Neural progenitor cell (in vitro differentiated cells): ENCODE data around the gene MYLIP. TPM values are rescaled to one million over a fixed set of nuclear protein-coding genes. Genes with fewer than 3 reads are reported as not detected.
A peak's percentile ranks its signal among the peaks of the same experiment; 100 is the strongest.

Experiments used
- DNase-seq: peaks from one replicate; pipeline ENCODE4 v3.0.0-alpha.2; 2016; ENCODE audit warnings: low spot score
- H2AFZ ChIP-seq: fragments of 200-600 bp; sonication (generic); replicated peaks from 2 replicates; pipeline ENCODE4 v1.6.1; 2016; ENCODE audit warnings: antibody characterized with exemption
- H3F3A ChIP-seq: fragments of 200-600 bp; sonication (generic); 2 replicates; pipeline ENCODE4 v1.6.1; 2016; ENCODE audit warnings: antibody characterized with exemption, low read depth
- H3K27ac ChIP-seq: fragments of 200-600 bp; sonication (generic); 2 replicates; pipeline ENCODE4 v1.5.1; 2016; ENCODE audit warnings: mild to moderate bottlenecking
- H3K27me3 ChIP-seq: fragments of 200-600 bp; sonication (generic); 2 replicates; pipeline ENCODE4 v1.6.1; 2016; ENCODE audit warnings: mild to moderate bottlenecking, moderate library complexity
- H3K36me3 ChIP-seq: fragments of 200-600 bp; sonication (generic); 2 replicates; pipeline ENCODE4 v1.5.1; 2016
- H3K4me1 ChIP-seq: fragments of 200-600 bp; sonication (generic); 2 replicates; pipeline ENCODE4 v1.6.1; 2016; ENCODE audit warnings: mixed run types
- H3K4me2 ChIP-seq: fragments of 200-600 bp; sonication (generic); 2 replicates; pipeline ENCODE4 v1.6.1; 2016
- H3K4me3 ChIP-seq: fragments of 200-600 bp; sonication (generic); 2 replicates; pipeline ENCODE4 v1.5.1; 2016
- H3K79me2 ChIP-seq: fragments of 200-600 bp; sonication (generic); 2 replicates; pipeline ENCODE4 v1.6.1; 2016; ENCODE audit warnings: low read depth
- H3K9ac ChIP-seq: fragments of 200-600 bp; sonication (generic); 2 replicates; pipeline ENCODE4 v1.6.1; 2016
- H3K9me3 ChIP-seq: fragments of 200-600 bp; sonication (generic); 2 replicates; pipeline ENCODE4 v1.5.1; 2016; ENCODE audit warnings: low read depth
- H4K20me1 ChIP-seq: fragments of 200-600 bp; sonication (generic); 2 replicates; pipeline ENCODE4 v1.6.1; 2016; ENCODE audit warnings: low read depth
- H3K27ac Mint-ChIP-seq: 3 replicates; pipeline ENCODE4 v1.8.0; 2021; ENCODE audit warnings: mixed read lengths
- H3K27me3 Mint-ChIP-seq: 2 replicates; pipeline ENCODE4 v1.8.0; 2022; ENCODE audit warnings: low read depth, mild to moderate bottlenecking, inconsistent platforms, moderate library complexity, mixed read lengths; ENCODE audit not compliant: insufficient read depth
- H3K36me3 Mint-ChIP-seq: 3 replicates; pipeline ENCODE4 v1.8.0; 2021; ENCODE audit warnings: mixed read lengths
- H3K4me1 Mint-ChIP-seq: 3 replicates; pipeline ENCODE4 v1.8.0; 2021; ENCODE audit warnings: mixed read lengths
- H3K4me3 Mint-ChIP-seq: 3 replicates; pipeline ENCODE4 v1.8.0; 2021; ENCODE audit warnings: mild to moderate bottlenecking, moderate library complexity, mixed read lengths
- H3K9me3 Mint-ChIP-seq: 3 replicates; pipeline ENCODE4 v1.8.0; 2020; ENCODE audit warnings: mixed read lengths
- CTCF ChIP-seq: fragments of 200-600 bp; sonication (generic); IDR thresholded peaks from 2 replicates; pipeline ENCODE4 v1.5.1; 2017; ENCODE audit warnings: antibody characterized with exemption, mild to moderate bottlenecking
- EZH2 ChIP-seq: fragments of 200-600 bp; sonication (generic); IDR thresholded peaks from 2 replicates; pipeline ENCODE4 v1.6.1; 2017; ENCODE audit warnings: antibody characterized with exemption, mild to moderate bottlenecking, moderate library complexity
- EZH2phosphoT487 ChIP-seq: fragments of 200-600 bp; sonication (generic); IDR thresholded peaks from 2 replicates; pipeline ENCODE4 v1.6.1; 2017; ENCODE audit warnings: antibody characterized with exemption
- total RNA-seq: library from RNA; depleted of rRNA; stranded (reverse); fragments of >200 nt; gene quantifications from 2 replicates; pipeline ENCODE4 v1.2.3, GENCODE V29; 2015; ENCODE audit warnings: low replicate concordance

Gene MYLIP
- total RNA-seq, 1 donor from 2014 or later, result 8.2 TPM

GRCh38 chr6:16132909-16133308 lies 4.0 kb downstream of the MYLIP start:
- Mint-ChIP-seq H3K27me3 (peaks cover 3% of the 10 kb centered on the region), H3K27ac (no peak overlapping the region), H3K4me3 (no peak overlapping the region), H3K9me3 (no peaks in the 10 kb centered on the region), H3K4me1 (peaks cover 30% of the 10 kb centered on the region), H3K36me3 (peaks cover 2% of the 10 kb centered on the region)
- peaks cover 60% of the 10 kb centered on the region for H3K79me2 ChIP-seq
- H3F3A ChIP-seq, result peaks cover 11% of the 10 kb centered on the region
- peaks cover 32% of the 10 kb centered on the region for H4K20me1 ChIP-seq
- peaks cover 10% of the 10 kb centered on the region for H3K27me3 ChIP-seq
- peaks cover 18% of the 10 kb centered on the region for H3K4me1 ChIP-seq
- no peak for DNase-seq
- H3K9ac ChIP-seq, result no peak overlapping the region
- no peaks in the 10 kb centered on the region for H3K36me3 ChIP-seq
- no peak overlapping the region for H3K4me3 ChIP-seq
- H3K27ac ChIP-seq, result no peak overlapping the region
- no peak for TF ChIP-seq CTCF
- TF ChIP-seq EZH2, result no peak
- TF ChIP-seq EZH2phosphoT487, result no peak
- H3K9me3 ChIP-seq, result no peaks in the 10 kb centered on the region
- H3K4me2 ChIP-seq, result no peak overlapping the region
- no peak overlapping the region for H2AFZ ChIP-seq

- H3F3A ChIP-seq, result peaks cover 11% of the 10 kb centered on the region
- Mint-ChIP-seq H3K4me3 (no peak overlapping the region), H3K9me3 (no peaks in the 10 kb centered on the region), H3K4me1 (peaks cover 33% of the 10 kb centered on the region), H3K36me3 (peaks cover 2% of the 10 kb centered on the region), H3K27me3 (peaks cover 3% of the 10 kb centered on the region), H3K27ac (peak overlapping the region; percentile 7)
- H3K9ac ChIP-seq, result no peak overlapping the region
- peaks cover 10% of the 10 kb centered on the region for H3K27me3 ChIP-seq
- peaks cover 63% of the 10 kb centered on the region for H3K79me2 ChIP-seq
- no peak for DNase-seq
- no peak overlapping the region for H3K4me3 ChIP-seq
- H3K4me2 ChIP-seq, result no peak overlapping the region
- H3K4me1 ChIP-seq, result peaks cover 18% of the 10 kb centered on the region
- no peaks in the 10 kb centered on the region for H3K9me3 ChIP-seq
- TF ChIP-seq CTCF (no peak), EZH2 (no peak), EZH2phosphoT487 (no peak)
- no peak overlapping the region for H3K27ac ChIP-seq
- H4K20me1 ChIP-seq, result peaks cover 32% of the 10 kb centered on the region
- no peak overlapping the region for H2AFZ ChIP-seq
- no peaks in the 10 kb centered on the region for H3K36me3 ChIP-seq
These were observed 5.5 kb downstream of the MYLIP start for GRCh38 chr6:16134430-16134829.

- Mint-ChIP-seq H3K27me3 (peaks cover 3% of the 10 kb centered on the region), H3K27ac (no peak overlapping the region), H3K4me3 (no peak overlapping the region), H3K9me3 (no peaks in the 10 kb centered on the region), H3K4me1 (peaks cover 29% of the 10 kb centered on the region), H3K36me3 (peaks cover 2% of the 10 kb centered on the region)
- no peaks in the 10 kb centered on the region for H3K36me3 ChIP-seq
- no peak for DNase-seq
- H3K27me3 ChIP-seq, result peaks cover 5% of the 10 kb centered on the region
- no peaks in the 10 kb centered on the region for H3K9me3 ChIP-seq
- H3K4me1 ChIP-seq, result peaks cover 18% of the 10 kb centered on the region
- peaks cover 7% of the 10 kb centered on the region for H3F3A ChIP-seq
- H3K79me2 ChIP-seq, result peaks cover 60% of the 10 kb centered on the region
- H3K9ac ChIP-seq, result no peak overlapping the region
- TF ChIP-seq CTCF (no peak), EZH2 (no peak), EZH2phosphoT487 (no peak)
- H4K20me1 ChIP-seq, result peaks cover 27% of the 10 kb centered on the region
- no peak overlapping the region for H2AFZ ChIP-seq
- no peak overlapping the region for H3K27ac ChIP-seq
- H3K4me2 ChIP-seq, result no peak overlapping the region
- H3K4me3 ChIP-seq, result no peak overlapping the region
These were observed 6.2 kb downstream of the MYLIP start for GRCh38 chr6:16135066-16135465.
